D721Med (cell line): ENCODE results near the gene PHF12.

Source experiments
- DNase-seq: peaks from one replicate; pipeline ENCODE4 v3.0.0; 2011; ENCODE audit warnings: low spot score; ENCODE audit not compliant: insufficient read length
- FAIRE-seq: peaks from 2 replicates; lab custom pipeline; 2011; peaks lifted over from hg19 to GRCh38; lab: Jason Lieb, UNC
- TF ChIP-seq, protein P1 (sequence below): IDR thresholded peaks from 2 replicates; pipeline ENCODE4 v1.5.1; 2012; ENCODE audit warnings: mild to moderate bottlenecking, control low read depth; ENCODE audit not compliant: insufficient read depth; ENCODE audit errors: missing control alignments

PHF12 gene

GRCh38 chr17:28887871-28888471 lies 63.3 kb downstream of the PHF12 start:
- FAIRE-seq: no peak
- no peak for DNase-seq
- TF ChIP-seq, protein P1, sequence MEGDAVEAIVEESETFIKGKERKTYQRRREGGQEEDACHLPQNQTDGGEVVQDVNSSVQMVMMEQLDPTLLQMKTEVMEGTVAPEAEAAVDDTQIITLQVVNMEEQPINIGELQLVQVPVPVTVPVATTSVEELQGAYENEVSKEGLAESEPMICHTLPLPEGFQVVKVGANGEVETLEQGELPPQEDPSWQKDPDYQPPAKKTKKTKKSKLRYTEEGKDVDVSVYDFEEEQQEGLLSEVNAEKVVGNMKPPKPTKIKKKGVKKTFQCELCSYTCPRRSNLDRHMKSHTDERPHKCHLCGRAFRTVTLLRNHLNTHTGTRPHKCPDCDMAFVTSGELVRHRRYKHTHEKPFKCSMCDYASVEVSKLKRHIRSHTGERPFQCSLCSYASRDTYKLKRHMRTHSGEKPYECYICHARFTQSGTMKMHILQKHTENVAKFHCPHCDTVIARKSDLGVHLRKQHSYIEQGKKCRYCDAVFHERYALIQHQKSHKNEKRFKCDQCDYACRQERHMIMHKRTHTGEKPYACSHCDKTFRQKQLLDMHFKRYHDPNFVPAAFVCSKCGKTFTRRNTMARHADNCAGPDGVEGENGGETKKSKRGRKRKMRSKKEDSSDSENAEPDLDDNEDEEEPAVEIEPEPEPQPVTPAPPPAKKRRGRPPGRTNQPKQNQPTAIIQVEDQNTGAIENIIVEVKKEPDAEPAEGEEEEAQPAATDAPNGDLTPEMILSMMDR: no peak

DNA sequence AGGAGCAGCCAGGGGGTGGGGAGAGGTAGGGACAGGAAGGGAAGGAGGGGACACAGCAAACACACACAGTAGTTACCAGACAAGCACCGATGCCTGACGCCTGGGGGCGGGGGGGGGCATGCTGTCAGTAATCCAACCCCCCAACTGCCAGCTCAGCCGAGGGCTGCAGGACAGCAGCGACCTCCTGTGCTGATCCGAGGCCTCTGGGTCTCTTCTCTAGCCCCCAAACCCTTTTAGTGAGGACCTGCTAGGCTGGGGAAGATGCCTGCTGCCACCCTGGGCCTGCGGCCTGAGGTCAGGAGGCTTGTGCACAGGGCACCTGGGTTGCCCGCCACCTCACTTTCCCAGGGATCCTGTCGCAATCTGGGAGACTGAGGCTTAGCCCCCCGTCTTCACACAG lies 65.4 kb downstream of the PHF12 start:
- TF ChIP-seq, protein P1: no peak
- FAIRE-seq: no peak
- no peak for DNase-seq

GRCh38 chr17:28885363-28885762 lies 66.0 kb downstream of the PHF12 start:
- TF ChIP-seq, protein P1: no peak
- FAIRE-seq (no peak), DNase-seq (no peak)

DNA sequence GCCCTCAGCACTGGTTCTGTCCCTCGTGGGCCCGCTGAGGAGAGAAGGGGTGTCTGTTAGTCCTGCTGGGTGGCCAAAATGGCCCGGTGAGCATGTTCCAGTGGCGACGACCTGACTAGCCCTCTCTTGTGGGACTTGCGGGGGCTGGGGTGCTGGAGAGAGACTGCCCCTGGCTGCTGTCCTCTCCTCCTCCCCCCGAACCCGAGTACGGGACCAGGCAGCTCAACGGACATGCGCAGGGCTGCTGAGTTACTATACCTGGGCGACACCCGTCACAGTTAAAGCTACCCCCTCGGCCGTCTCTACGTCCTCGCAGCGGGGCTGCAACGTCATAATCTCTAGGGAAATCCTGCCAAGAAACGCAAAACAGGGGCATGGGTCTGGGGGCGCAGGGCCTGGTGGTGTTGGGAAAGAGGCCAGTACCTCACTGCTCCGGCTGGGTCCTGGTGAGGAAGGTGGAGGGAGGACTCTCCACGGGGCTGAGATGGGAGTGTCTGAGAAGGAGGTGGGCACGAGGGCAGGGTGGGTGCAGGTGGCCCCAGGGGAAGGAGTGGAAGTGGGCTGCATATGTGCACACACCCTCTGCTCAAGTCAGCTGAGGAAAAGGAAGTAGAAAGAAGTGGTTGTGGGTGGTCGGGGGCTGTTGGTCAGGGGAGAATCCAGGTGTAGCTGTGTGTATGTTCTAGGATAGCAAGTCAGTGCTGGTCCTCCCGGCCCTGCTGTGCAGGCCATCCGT lies 67.2 kb downstream of the PHF12 start:
- no peak for FAIRE-seq
- TF ChIP-seq, protein P1: no peak
- DNase-seq: no peak

DNA sequence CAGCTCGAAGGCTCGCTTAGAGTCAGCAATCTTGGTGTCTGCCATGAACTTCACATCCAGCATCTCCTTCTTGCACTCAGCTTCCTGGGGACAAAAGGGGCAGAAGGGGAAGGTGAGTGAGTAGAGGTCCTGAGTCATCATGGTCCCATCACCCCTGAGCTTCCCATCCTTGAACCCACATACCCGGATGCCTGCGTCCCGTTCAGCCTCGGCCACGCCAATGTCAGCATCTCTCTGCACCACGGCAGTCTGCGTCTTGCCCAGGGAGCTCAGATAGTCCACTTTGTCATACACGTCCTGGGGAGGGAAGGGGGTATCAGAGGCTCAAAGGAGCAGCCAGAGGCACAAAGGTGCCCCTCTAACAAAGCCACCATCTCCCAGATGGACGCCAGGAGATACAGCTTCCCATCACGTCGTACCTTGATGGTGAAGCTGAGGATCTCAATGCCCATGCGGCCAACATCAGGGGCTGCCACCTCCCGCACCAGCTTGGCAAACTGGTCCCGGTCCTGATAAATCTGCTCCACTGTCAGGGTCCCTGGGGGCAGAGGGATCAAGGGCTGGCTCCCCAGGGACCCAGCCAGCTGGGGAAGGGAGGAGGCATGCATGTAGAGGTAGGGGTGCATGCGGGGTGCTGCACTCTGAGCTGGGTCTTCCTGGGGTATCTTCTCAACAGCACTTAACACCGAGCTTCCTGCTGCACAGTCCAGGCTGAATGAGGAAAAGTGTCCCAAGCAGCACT lies 69.0 kb downstream of the PHF12 start:
- no peak for DNase-seq
- TF ChIP-seq, protein P1: no peak
- no peak for FAIRE-seq

DNA sequence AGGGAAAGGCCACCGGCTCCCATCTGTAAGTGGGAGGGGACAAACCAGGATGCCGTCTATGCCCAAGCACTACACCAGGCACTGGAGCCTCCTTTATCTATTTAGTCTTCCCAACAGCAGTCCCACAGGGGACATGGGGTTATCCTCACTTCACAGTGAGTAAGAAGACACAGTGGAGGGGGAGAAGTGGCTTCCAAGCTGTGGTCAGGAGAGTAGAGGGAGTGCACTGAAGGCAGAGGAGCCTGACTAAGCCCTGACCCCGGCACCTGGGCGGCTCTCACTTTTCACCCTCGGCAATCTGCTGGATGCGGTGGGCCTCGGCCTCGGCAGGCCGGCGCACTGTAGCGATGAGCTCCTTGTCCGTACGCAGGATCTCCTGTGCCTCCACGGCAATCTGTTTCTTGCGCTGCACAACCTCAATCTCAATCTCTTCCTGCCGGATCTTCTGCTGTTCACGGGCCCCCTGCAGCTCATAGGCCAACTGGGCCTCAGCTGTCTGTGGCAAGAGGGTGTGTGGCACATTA lies 69.7 kb downstream of the PHF12 start:
- TF ChIP-seq, protein P1: no peak
- no peak for FAIRE-seq
- DNase-seq: no peak
